HG03175 (cell line): ENCODE measurements around the gene ABCB9.

ENCODE experiments used
- ATAC-seq: cut with Tn5 transposase; IDR thresholded peaks from one replicate; pipeline ENCODE4 v1.9.1; 2021; ENCODE audit warnings: mild to moderate bottlenecking, moderate library complexity; ENCODE audit not compliant: unreplicated experiment

Gene ABCB9

DNA sequence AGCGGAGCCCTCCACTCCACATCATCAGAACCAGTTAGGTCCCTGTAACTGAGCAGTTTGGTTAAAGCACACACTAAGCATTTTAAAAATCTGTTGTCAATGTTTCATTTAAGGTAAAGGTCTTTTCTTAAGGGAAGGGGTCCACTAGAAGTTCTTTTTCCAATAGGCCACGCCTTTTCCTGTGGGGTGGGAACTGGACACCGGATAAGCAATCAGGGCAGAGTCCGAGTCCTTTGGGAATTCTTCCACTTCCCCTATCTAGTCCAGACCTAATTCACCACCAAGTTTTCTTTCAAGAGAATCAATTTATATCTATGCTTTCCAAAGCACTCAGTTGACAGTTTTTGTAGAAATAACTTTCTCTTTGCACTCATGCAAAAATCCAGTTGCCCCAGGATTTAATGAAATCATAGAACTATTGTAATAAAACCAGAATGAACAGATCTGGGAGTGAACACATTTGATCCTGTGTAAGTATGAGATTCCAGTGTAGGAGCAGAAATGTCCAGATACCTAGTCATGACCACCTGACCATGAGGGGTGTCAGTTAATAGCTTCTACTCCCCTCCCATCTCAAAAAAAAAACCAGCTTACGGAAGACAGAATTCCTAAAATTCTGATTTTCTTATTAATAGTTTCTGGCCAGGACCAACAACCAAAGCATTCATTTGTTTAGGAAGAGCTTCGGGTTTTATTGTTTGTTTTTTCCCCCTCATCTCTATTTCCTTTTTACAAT, 82.0 kb downstream of the ABCB9 start:
- no peak for ATAC-seq

DNA sequence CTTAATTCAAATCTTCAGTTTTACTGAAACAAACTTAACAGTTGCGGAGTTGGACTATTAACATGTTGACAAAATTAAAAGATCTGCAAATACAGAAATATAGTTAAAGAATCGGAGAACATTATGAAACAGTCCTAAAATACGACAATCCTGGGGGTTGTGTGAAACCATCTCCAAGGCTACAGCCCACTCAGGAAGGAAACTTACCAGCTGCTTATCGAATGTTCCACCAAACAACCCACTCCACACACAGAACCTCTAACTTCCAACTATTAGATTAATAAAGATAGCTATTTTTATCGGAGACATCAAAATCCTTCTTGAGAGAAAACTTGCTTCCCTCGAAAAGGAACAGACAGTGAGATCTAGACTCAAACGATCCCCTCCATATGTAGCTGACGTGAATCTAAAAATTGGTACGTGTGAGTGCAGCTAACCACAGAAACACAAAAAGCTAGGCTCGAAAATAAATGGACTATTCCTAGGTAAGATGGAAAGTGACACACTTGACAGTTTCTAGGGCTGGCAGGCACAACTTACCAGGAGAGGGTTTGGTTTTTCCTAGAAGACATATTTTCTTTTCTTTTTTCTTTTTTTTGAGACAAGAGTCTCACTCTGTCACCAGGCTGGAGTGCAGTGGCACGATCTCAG, 83.2 kb downstream of the ABCB9 start:
- ATAC-seq: no peak

DNA sequence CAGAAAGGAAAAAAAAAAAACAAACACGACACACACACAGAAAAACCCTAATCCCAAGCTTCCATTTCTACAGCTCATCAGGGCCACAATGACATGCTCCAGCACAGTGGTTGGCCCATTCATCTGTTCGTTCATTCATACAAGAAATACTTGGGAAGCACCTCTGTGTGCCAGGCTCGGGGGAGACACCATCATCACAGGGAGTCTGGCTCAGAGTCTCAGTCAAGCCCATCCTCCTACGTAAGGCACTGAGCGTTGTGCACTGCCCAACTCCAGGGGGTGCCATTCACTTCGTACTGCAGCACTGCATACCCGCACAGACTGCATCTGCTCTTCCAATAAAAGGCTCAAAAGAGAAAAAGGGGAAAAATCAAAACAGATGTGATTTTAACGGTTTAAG, 85.6 kb downstream of the ABCB9 start:
- ATAC-seq: no peak

DNA sequence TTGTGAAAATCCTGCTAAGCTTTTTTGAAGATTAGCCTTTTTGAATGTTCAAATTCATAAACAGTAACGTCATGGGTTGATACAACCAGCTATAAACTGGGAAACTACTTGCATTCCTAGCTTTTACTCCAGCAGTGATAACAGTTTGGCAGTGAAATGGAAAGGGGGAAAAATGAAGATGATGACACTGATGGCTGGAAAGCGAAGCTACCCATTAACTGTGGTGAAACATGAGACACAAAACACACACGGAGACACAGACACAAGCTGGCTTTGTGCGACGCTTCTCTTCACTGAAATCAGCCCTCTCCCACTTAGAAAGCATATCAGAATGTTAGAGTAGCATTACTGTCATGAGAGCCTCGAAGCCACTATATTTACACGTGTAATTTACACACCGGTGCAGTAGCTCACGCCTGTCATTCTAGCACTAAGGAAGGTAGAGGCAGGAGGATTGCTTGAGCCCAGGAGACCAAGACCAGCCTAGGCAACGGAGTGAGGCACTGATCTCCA, 86.1 kb downstream of the ABCB9 start:
- ATAC-seq: no peak
